ACHN (cell line): Measurements from ENCODE around the gene SLC2A6.
"Not testable (repeated sequence)": the region's sequence is repeated elsewhere in the genome, so short reads cannot be mapped to it uniquely, and the experiment has no call there.

ENCODE experiments used
- DNase-seq: peaks from one replicate; pipeline ENCODE4 v3.0.0-alpha.2; 2015
- in situ Hi-C: cut with HindIII; loops from 2 replicates; pipeline ENCODE4 v1.10.0; 2017; ENCODE audit warnings: low sequenced_read_pairs, low pct_ligation_motif_present, low pct_unique_long_range_greater_than_20kb

Gene SLC2A6

DNA sequence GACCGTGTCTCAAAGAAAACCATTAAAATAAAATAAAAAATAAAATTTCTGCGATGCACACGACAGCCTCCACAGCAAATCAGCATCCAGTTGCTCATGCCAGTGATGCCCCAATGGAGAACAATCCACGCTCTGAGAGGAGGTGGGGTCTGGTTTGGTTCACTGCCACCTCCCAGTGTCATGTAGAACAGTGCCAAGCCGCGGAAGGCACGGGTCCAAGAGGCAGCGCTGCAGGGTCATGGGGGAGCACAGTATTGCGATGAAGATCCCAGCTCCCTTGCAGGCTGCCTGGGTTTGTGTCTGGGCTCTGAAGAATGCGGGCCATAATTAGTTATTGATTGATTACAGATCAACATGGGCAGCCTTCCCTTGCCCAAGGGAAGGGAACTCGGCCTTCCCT is 25.2 kb downstream of the SLC2A6 start:
- in situ Hi-C loops, result no loop called here
- DNase-seq, result no peak

- in situ Hi-C loops, result no loop called here
- no peak for DNase-seq
Measured at GRCh38 chr9:133452562-133452961, 26.3 kb downstream of the SLC2A6 start.

DNA sequence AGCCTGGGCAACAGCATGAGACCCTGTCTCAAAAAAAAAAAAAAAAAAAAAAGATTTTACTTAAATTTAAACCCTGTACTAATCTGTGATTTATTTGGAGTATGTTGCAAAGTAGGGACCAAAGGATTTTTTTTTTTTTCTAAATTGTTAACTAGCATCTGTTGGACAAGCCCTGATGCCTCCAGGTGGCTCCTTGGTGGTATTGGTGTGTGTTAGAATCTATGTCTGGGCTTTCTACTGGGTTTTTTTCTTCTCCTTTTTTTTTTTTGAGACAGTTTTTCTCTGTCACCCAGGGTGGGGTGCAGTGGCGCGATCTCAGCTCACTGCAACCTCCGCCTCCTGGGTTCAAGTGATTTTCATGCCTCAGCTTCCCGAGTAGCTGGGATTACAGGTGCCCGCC is 27.0 kb downstream of the SLC2A6 start:
- in situ Hi-C loops, DNase-seq: not testable (repeated sequence)

- peak; percentile 62 for DNase-seq
- in situ Hi-C loops, result no loop called here
Measured at GRCh38 chr9:133449760-133450159, 29.1 kb downstream of the SLC2A6 start.

DNA sequence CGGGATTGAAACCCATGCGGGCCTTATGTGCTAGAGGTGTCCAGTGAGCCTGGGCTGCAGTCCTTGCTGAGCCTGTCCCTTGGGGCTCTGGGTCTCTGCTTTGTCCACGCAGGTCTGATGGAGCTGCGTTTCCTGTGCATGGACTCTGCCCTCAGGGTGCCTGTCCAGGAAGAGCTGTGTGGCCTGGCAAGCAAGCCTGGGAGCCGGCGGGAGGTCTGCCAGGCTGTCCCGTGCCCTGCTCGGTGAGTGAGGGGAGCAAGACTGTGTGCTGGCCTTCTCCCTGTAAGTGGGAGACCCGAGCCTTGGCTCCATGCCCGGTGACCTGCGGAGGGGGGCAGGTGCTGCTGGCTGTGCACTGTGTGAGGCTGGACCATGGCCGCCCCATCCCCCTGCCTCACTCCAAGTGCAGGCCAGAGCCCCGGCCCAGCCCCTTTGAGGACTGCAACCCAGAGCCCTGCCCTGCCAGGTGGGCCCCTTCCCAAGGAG is 30.4 kb downstream of the SLC2A6 start:
- in situ Hi-C loops, result no loop called here
- no peak for DNase-seq

GRCh38 chr9:133445293-133445969 is 33.5 kb downstream of the SLC2A6 start:
- in situ Hi-C loops, result no loop called here
- DNase-seq, result no peak

- peak; percentile 31 for DNase-seq
- in situ Hi-C loops, result no loop called here
Measured at GRCh38 chr9:133443982-133444381, 34.9 kb downstream of the SLC2A6 start.

- in situ Hi-C loops, result no loop called here
- DNase-seq, result no peak
Measured at GRCh38 chr9:133443248-133443647, 35.7 kb downstream of the SLC2A6 start.

GRCh38 chr9:133441571-133441970 is 37.3 kb downstream of the SLC2A6 start:
- in situ Hi-C loops, result no loop called here
- DNase-seq, result no peak

- DNase-seq, result no peak
- in situ Hi-C loops, result no loop called here
Measured at GRCh38 chr9:133440874-133441273, 38.0 kb downstream of the SLC2A6 start.

DNA sequence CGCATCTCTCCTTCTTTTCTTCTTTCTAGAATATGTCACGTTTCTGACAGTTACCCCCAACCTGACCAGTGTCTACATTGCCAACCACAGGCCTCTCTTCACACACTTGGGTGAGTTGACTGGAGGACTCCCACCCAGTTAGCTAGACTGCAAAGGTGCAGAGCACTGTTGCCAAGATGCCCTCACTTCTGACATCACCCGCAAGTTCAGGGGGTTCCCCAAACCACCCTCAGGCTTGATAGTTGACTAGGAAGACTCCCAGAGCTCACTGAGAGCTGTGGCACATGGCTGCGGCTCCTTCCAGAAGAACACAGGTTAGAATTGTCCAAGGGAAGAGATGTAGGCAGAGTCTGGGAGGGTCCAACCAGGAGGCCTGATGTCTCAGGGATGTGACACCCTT is 39.6 kb downstream of the SLC2A6 start:
- in situ Hi-C loops, result no loop called here
- DNase-seq, result no peak

DNA sequence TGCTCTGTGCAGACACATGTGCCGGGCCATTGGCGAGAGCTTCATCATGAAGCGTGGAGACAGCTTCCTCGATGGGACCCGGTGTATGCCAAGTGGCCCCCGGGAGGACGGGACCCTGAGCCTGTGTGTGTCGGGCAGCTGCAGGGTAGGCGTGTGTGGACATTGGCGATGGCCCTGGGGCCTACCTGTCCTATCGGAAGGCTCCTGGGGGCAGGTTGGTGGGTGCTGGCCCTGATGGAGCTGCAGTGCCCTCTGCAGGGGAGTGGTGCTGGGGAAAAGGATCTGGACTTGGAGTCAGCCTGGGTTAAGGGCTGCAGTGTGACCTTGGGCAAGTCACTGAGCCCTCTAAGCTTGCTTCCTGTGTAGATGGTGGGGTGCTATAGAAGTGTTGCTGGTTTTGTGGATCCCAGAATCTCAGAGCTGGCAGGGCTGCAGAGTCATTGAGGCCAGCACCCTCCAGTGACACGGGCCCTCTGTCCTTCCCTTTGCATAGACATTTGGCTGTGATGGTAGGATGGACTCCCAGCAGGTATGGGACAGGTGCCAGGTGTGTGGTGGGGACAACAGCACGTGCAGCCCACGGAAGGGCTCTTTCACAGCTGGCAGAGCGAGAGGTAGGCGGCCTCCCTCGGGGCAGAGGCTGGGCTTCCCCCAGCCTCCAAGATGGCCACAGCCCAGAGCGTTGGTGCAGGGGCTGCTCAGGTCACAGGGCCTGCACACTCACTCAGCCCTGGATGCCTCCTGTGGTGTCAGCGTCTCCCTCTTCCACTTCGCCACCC is 41.0 kb downstream of the SLC2A6 start:
- in situ Hi-C loops, result no loop called here
- DNase-seq, result no peak

- DNase-seq, result no peak
- in situ Hi-C loops, result no loop called here
Measured at GRCh38 chr9:133436681-133437080, 42.2 kb downstream of the SLC2A6 start.

DNA sequence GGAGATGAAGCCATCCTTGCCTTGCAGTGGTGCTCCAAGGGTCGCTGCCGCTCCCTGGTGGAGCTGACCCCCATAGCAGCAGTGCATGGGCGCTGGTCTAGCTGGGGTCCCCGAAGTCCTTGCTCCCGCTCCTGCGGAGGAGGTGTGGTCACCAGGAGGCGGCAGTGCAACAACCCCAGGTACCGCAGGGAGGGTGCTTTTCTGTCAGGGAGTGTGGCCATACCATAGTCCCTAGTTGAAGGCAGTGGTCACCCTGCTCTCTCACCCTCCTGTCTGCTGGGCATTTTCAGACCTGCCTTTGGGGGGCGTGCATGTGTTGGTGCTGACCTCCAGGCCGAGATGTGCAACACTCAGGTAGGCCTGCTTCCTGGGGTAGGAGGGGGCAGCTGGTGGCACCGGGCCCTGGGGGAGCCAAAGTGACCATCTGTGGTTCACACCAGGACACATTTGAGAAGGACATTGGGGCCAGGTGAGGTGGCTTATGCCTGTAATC is 45.5 kb downstream of the SLC2A6 start:
- DNase-seq, result no peak
- in situ Hi-C loops, result no loop called here

- in situ Hi-C loops, result no loop called here
- DNase-seq, result no peak
Measured at GRCh38 chr9:133430244-133430643, 48.7 kb downstream of the SLC2A6 start.

- in situ Hi-C loops, result no loop called here
- no peak for DNase-seq
Measured at GRCh38 chr9:133429641-133430161, 49.2 kb downstream of the SLC2A6 start.

GRCh38 chr9:133429214-133429613 is 49.7 kb downstream of the SLC2A6 start:
- in situ Hi-C loops, result no loop called here
- DNase-seq, result no peak

DNA sequence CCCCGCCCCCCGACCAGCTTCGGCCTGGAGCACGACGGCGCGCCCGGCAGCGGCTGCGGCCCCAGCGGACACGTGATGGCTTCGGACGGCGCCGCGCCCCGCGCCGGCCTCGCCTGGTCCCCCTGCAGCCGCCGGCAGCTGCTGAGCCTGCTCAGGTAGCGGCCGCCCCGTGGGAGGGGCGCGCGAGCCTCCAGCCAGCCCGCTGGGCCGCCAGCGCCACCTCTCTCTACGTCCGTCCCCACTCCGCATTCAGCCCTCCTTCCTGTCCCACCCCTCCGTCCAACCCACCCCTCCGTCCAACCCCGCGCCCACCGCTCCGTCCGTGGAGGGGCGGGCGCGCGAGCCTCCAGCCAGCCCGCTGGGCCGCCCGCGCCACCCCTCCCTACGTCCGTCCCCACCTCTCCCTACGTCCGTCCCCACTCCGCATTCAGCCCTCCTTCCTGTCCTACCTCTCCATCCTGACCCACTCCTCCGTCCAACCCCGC is 50.2 kb downstream of the SLC2A6 start:
- DNase-seq, result peak; percentile 5

GRCh38 chr9:133427658-133428348 is 51.1 kb downstream of the SLC2A6 start:
- in situ Hi-C loops, result no loop called here
- no peak for DNase-seq

More for the DNA sequence above, 50.2 kb downstream of the SLC2A6 start:
- in situ Hi-C loops, result no loop called here
